ENCODE results near the gene ZFHX3.
A peak's percentile ranks its signal among the peaks of the same experiment; 100 is the strongest.

ZFHX3 gene

DNA sequence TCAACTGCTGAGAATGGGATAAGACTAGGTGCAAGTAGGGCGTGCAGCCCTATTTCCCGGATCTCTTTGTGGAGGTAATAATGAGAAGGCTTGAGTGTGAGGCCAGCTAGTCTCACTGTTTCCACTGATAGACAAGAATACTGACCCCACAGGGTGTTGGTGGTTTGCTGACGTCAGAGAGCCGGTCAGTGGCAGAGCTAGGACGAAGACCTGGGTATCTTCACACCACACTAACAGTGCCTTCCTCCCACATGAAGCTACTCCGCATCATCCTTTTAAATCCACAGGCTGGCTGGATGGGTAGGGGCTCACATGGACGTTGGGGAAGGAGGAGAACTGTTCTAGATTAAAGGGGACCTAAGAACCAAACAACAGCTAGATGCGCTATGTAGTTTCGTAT lies 68.0 kb downstream of the ZFHX3 start:
- H3K27ac ChIP-seq = no peak overlapping the region
- TF ChIP-seq, protein P1, sequence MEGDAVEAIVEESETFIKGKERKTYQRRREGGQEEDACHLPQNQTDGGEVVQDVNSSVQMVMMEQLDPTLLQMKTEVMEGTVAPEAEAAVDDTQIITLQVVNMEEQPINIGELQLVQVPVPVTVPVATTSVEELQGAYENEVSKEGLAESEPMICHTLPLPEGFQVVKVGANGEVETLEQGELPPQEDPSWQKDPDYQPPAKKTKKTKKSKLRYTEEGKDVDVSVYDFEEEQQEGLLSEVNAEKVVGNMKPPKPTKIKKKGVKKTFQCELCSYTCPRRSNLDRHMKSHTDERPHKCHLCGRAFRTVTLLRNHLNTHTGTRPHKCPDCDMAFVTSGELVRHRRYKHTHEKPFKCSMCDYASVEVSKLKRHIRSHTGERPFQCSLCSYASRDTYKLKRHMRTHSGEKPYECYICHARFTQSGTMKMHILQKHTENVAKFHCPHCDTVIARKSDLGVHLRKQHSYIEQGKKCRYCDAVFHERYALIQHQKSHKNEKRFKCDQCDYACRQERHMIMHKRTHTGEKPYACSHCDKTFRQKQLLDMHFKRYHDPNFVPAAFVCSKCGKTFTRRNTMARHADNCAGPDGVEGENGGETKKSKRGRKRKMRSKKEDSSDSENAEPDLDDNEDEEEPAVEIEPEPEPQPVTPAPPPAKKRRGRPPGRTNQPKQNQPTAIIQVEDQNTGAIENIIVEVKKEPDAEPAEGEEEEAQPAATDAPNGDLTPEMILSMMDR (conservative IDR thresholded peaks at IDR 0.05; ENCODE audit: low read depth) = no peak
- DNase-seq (ENCODE audit: low spot score) = no peak
- CTCF ChIA-PET = interaction anchor here (0.5 kb wide), 1 partner anchor 1916 kb away, joined by 3 read pairs; no protein-coding TSS in a partner anchor
- POLR2A ChIA-PET (ENCODE audit: low non-redundant PET) = no interaction called here

DNA sequence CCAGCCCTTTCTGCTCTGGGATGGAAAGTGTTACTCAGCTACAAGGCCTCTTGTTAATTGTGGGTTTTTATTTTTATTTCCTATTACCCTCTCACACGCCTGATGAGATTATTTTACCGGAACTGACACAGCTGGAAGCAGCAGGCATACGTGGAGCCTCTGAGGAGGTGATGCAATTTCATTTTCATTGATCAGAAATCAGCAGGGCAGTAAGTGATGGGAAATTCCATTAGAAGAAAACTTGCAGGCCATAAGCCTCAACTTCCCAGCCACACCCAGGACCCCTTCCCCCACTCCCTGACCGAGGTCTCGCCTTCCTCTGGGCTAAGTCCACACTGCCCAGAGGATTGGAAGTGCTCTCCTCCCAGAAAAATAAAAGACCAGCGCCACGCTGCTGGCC lies 69.7 kb downstream of the ZFHX3 start:
- CTCF ChIA-PET = no interaction called here
- H3K27ac ChIP-seq = 0 out of 2 replicates have a peak overlapping the region, but pooled peaks have one; percentile 17
- TF ChIP-seq, protein P1 (conservative IDR thresholded peaks at IDR 0.05; ENCODE audit: low read depth) = no peak
- POLR2A ChIA-PET (ENCODE audit: low non-redundant PET) = no interaction called here
- DNase-seq (ENCODE audit: low spot score) = no peak

DNA sequence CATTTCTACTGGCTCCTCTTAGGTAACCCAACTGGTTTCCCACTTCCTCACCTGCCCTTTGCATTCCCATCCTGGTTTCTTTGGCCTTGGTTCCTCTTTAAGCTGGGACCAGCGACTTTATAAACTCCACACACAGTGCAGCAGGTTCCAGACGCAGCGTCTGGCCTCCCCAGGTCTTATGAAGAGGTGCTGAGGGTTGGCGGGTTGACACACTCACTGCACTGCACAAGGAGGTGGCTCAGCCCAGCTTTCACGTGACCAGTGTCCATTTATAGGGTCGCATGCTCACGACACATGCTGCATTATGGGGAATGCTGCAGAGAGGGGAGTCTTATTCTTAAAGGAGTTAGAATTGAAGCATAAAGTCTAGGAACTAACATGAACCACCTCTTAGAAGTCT lies 70.8 kb downstream of the ZFHX3 start:
- no peak overlapping the region for H3K27ac ChIP-seq
- CTCF ChIA-PET = no interaction called here
- POLR2A ChIA-PET (ENCODE audit: low non-redundant PET) = no interaction called here
- TF ChIP-seq, protein P1 (conservative IDR thresholded peaks at IDR 0.05; ENCODE audit: low read depth) = no peak
- no peak for DNase-seq (ENCODE audit: low spot score)

DNA sequence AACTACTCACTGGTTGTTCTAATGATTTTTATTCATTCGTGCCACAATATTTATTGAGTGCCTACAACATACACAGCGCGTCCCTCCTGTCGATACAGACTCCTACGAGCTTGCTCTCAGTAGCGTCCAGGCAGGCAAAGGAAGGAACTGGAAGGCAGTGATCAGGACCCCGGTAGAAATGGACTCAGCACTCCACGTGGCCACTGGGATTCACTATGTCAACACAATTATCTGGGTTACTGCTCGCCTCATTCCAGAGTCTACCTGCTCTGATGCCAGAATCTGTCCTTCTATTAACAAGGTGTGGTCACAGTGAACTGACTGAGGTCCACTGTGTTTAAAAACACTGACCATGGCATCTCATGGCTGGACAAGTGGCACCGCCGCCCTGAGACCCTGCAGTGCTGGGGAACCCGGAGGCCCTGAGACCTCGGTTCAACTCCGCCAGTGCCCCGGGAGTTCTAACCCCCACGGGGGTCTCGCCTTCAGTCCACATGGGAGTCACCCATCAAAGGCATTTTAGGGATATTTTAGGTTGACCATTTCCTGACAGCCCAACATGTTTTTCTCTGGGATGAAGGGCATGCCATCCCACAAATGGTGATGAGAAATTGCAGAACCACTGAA lies 71.4 kb downstream of the ZFHX3 start:
- TF ChIP-seq, protein P1 (conservative IDR thresholded peaks at IDR 0.05; ENCODE audit: low read depth) = no peak
- ChIA-PET CTCF (interaction anchor here (0.6 kb wide), 1 partner anchor 88 kb away, joined by 8 read pairs; no protein-coding TSS in a partner anchor), POLR2A (ENCODE audit: low non-redundant PET) (no interaction called here)
- DNase-seq (ENCODE audit: low spot score) = no peak
- peak overlapping the region; percentile 16; the same call in 1 of the 2 replicates for H3K27ac ChIP-seq

DNA sequence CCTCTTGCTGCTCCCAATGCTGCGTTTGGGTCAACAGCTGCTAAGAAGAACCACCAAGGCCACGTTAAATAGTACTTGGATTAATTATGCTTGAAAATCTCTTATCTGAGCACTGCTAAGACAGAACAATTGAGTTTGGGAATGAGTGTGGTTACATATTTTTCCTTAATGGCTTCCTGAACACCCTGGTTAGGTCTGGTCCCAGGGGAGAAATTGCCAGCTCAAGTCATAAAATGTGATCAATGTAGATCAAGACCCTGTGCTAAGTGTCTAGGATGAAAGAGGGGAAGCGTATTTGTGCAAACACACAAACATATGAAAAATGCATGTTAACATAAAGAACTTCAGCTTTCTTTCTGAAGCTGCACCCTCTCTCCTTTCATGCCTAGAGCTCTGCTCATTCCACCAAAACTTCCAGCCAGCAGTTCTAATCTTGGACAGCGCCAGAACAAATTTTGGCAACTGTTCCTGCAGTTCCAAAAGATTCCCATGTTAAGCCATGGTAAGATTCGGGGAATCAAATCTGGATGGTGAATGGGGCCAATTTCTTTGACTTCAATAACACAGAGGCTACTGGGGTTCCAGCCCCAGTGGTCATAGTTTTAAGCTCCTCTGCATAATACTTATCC lies 72.0 kb downstream of the ZFHX3 start:
- ChIA-PET CTCF (interaction anchor here (0.6 kb wide), 1 partner anchor 88 kb away, joined by 8 read pairs; no protein-coding TSS in a partner anchor), POLR2A (ENCODE audit: low non-redundant PET) (no interaction called here)
- H3K27ac ChIP-seq = no peak overlapping the region
- TF ChIP-seq, protein P1 (conservative IDR thresholded peaks at IDR 0.05; ENCODE audit: low read depth) = no peak
- DNase-seq (ENCODE audit: low spot score) = no peak

DNA sequence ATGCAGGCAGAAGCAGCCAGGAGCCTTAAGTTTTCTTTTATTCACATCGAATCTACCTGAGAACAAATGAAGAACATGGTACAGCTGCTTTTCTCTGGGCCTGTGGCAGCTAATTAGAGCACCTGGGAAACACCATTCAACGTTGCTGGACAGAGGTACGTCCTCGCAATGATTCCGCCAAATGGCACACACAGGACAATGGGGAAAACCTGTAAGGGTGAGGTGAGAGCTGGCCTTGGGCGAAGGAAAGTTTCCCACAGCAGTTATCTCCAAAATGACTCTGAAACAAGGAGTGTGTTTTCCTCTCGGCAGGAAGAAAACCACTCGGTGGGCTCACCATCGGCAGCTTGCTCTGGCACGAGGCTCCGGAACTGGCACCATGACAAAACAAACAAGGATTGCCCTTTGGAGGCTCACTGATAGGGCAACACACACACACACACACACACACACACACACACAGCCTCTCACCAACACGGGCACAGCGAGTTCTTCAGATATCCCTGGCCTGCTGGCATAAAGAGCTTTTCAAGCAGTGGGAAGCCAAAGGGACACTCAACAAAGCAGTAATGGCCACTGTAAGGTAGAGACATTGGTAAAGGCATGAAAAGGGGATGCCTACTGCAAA lies 73.7 kb downstream of the ZFHX3 start:
- ChIA-PET CTCF (no interaction called here), POLR2A (ENCODE audit: low non-redundant PET) (no interaction called here)
- DNase-seq (ENCODE audit: low spot score) = no peak
- H3K27ac ChIP-seq = peak overlapping the region; percentile 84
- TF ChIP-seq, protein P1 (conservative IDR thresholded peaks at IDR 0.05; ENCODE audit: low read depth) = no peak

Measured in RWPE1 (cell line).